T1000 (cell line): ENCODE measurements around the gene TOE1.

Source experiments
- DNase-seq: peaks from one replicate; lab custom pipeline; 2025; ENCODE audit warnings: mixed read lengths; lab: John Stamatoyannopoulos, UW

The TOE1 gene

GRCh38 chr1:45326627-45327623, 13.0 kb upstream of the TOE1 start, which contains the start of gene HPDL:
Gene HPDL, plus strand, starts transcription at chr1:45326895. Its CDS starts 254 bp downstream, at chr1:45327149.
- no peak for DNase-seq

GRCh38 chr1:45327644-45328515, 12.1 kb upstream of the TOE1 start:
- no peak for DNase-seq

- DNase-seq: no peak
These were observed 11.3 kb upstream of the TOE1 start for GRCh38 chr1:45328680-45329079.

- DNase-seq: no peak
These were observed 10.5 kb upstream of the TOE1 start for GRCh38 chr1:45329445-45329844.

- no peak for DNase-seq
These were observed 8.3 kb upstream of the TOE1 start for GRCh38 chr1:45331436-45332345.

- no peak for DNase-seq
These were observed 7.6 kb upstream of the TOE1 start for GRCh38 chr1:45332346-45332720.

- DNase-seq: no peak
These were observed 5.4 kb upstream of the TOE1 start for GRCh38 chr1:45334308-45335245.

- no peak for DNase-seq
These were observed 4.1 kb upstream of the TOE1 start for GRCh38 chr1:45335855-45336324.

GRCh38 chr1:45337630-45338325, 2.2 kb upstream of the TOE1 start:
- no peak for DNase-seq

- DNase-seq: no peak
These were observed 971 bp downstream of the TOE1 start for GRCh38 chr1:45340816-45341466.

- no peak for DNase-seq
These were observed 4.5 kb downstream of the TOE1 start for GRCh38 chr1:45344499-45344898.

GRCh38 chr1:45345014-45345413, 5.0 kb downstream of the TOE1 start:
- no peak for DNase-seq

- no peak for DNase-seq
These were observed 6.5 kb downstream of the TOE1 start for GRCh38 chr1:45346473-45346872.

GRCh38 chr1:45348020-45348419, 8.1 kb downstream of the TOE1 start:
- DNase-seq: no peak

- DNase-seq: no peak
These were observed 8.6 kb downstream of the TOE1 start for GRCh38 chr1:45348609-45348965.

GRCh38 chr1:45348966-45349677, 9.2 kb downstream of the TOE1 start:
- DNase-seq: no peak

GRCh38 chr1:45351508-45351907, 11.5 kb downstream of the TOE1 start:
- no peak for DNase-seq

- DNase-seq: no peak
These were observed 13.7 kb downstream of the TOE1 start for GRCh38 chr1:45353685-45354084.

- DNase-seq: no peak
These were observed 14.9 kb downstream of the TOE1 start for GRCh38 chr1:45354838-45355237.
